ENCODE data around the gene BCAS1. TPM values are rescaled to one million over a fixed set of nuclear protein-coding genes. Genes with fewer than 3 reads are reported as not detected.

Gene BCAS1
- not detected in 2 replicates for total RNA-seq

GRCh38 chr20:54070187-54070987 lies at the start of gene BCAS1:
BCAS1 (minus strand) TSS chr20:54070594; CDS start chr20:54058718, 11,876 bp downstream.

Other genes with a start within 250 kb of the BCAS1 start
- gene CYP24A1, start 103.4 kb upstream of the BCAS1 start, total RNA-seq: not detected in 2 replicates
- gene PFDN4, start 137.5 kb upstream of the BCAS1 start, total RNA-seq: 110 and 132 TPM in 2 replicates